Measurements from ENCODE around the gene PKLR.
"Not testable (repeated sequence)": the region's sequence is repeated elsewhere in the genome, so short reads cannot be mapped to it uniquely, and the experiment has no call there.

Gene PKLR

DNA sequence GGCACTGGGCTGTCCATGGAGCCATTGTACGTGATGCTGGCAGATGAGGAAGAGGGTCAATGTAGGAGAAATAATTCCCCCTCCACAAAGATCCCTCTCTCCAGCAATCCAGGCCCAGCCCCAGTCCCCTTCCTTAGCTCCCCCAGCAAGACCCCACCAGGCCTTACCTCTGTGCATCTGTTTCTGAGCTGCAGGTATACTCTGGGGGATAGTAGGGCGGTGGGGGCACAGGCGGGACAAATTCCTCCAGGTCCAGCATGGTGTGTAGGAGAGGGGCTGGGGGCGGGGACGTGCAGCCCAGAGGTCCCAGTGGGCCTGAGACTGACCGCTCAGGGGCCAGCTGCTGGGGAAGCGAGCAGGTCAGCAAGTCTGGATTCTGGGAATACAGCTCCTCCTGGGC lies 49.7 kb downstream of the PKLR start:
- Histone ChIP-seq H3K27me3 (replicated peaks; ENCODE audit: control insufficient read depth, insufficient read depth, low read length, poor library complexity, severe bottlenecking) (no peaks in the 10 kb centered on the region), H3K4me3 (ENCODE audit: insufficient read depth, low read depth, low read length, poor library complexity, severe bottlenecking) (no peak overlapping the region), H3K36me3 (ENCODE audit: control insufficient read depth, insufficient read depth, low read length) (peaks cover 5% of the 10 kb centered on the region), H3K9me3 (ENCODE audit: control insufficient read depth, low read length) (no peaks in the 10 kb centered on the region), H3K27ac (ENCODE audit: insufficient read depth, low read length, poor library complexity, severe bottlenecking) (no peak overlapping the region), H3K4me1 (ENCODE audit: control insufficient read depth, insufficient read depth, low read length, poor library complexity, severe bottlenecking) (peaks cover 20% of the 10 kb centered on the region)
- no peak for DNase-seq

- peak overlapping the region; percentile 52 for H3K4me3 ChIP-seq (ENCODE audit: insufficient read depth, low read depth, low read length, poor library complexity, severe bottlenecking)
Measured at GRCh38 chr1:155250633-155251449, 50.4 kb downstream of the PKLR start.

DNA sequence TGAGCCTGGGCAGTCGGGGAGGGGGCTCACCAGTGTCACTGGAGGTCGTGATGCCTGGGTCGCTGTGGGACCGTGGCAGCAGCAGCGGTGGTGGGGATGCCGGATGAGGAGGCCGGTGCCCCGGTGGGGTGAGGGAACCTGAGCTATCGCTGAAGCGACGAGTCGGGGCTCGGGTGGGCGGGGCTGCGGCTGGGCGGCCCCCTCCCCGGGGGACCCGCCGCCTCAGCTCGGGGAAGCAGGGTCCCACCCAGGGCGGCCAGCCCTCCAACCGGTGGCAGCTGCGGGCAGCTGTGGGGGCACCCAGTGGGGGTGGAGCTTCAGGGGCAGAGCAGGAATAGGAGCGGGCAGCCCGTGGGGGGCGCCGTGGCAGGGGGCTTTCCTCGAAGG lies 51.0 kb downstream of the PKLR start:
- H3K9me3 ChIP-seq (ENCODE audit: control insufficient read depth, low read length), result no peaks in the 10 kb centered on the region
- no peaks in the 10 kb centered on the region for H3K27me3 ChIP-seq (replicated peaks; ENCODE audit: control insufficient read depth, insufficient read depth, low read length, poor library complexity, severe bottlenecking)
- H3K36me3 ChIP-seq (ENCODE audit: control insufficient read depth, insufficient read depth, low read length), result no peaks in the 10 kb centered on the region
- H3K27ac ChIP-seq (ENCODE audit: insufficient read depth, low read length, poor library complexity, severe bottlenecking), result no peak overlapping the region
- peak in 1 of 3 donors; percentile 7 for DNase-seq
- H3K4me1 ChIP-seq (ENCODE audit: control insufficient read depth, insufficient read depth, low read length, poor library complexity, severe bottlenecking), result peaks cover 13% of the 10 kb centered on the region
- H3K4me3 ChIP-seq (ENCODE audit: insufficient read depth, low read depth, low read length, poor library complexity, severe bottlenecking), result peak overlapping the region; percentile 52

More at GRCh38 chr1:155250633-155251449, 50.4 kb downstream of the PKLR start:
- Histone ChIP-seq H3K4me1 (ENCODE audit: control insufficient read depth, insufficient read depth, low read length, poor library complexity, severe bottlenecking) (peaks cover 18% of the 10 kb centered on the region), H3K27ac (ENCODE audit: insufficient read depth, low read length, poor library complexity, severe bottlenecking) (no peak overlapping the region), H3K27me3 (replicated peaks; ENCODE audit: control insufficient read depth, insufficient read depth, low read length, poor library complexity, severe bottlenecking) (no peaks in the 10 kb centered on the region), H3K36me3 (ENCODE audit: control insufficient read depth, insufficient read depth, low read length) (no peaks in the 10 kb centered on the region), H3K9me3 (ENCODE audit: control insufficient read depth, low read length) (no peaks in the 10 kb centered on the region)
- DNase-seq, result peak; percentile 87 to 94 (median 93)

GRCh38 chr1:155247667-155248553 lies 53.3 kb downstream of the PKLR start:
- Histone ChIP-seq H3K4me1 (ENCODE audit: control insufficient read depth, insufficient read depth, low read length, poor library complexity, severe bottlenecking) (peaks cover 21% of the 10 kb centered on the region), H3K4me3 (ENCODE audit: insufficient read depth, low read depth, low read length, poor library complexity, severe bottlenecking) (no peak overlapping the region)
- no peak for DNase-seq

GRCh38 chr1:155246796-155247195 lies 54.4 kb downstream of the PKLR start:
- not testable (repeated sequence) for H3K4me3 ChIP-seq (ENCODE audit: insufficient read depth, low read depth, low read length, poor library complexity, severe bottlenecking); H3K9me3 ChIP-seq (ENCODE audit: control insufficient read depth, low read length); H3K36me3 ChIP-seq (ENCODE audit: control insufficient read depth, insufficient read depth, low read length); DNase-seq; H3K27me3 ChIP-seq (replicated peaks; ENCODE audit: control insufficient read depth, insufficient read depth, low read length, poor library complexity, severe bottlenecking); H3K27ac ChIP-seq (ENCODE audit: insufficient read depth, low read length, poor library complexity, severe bottlenecking)
- peaks cover 21% of the 10 kb centered on the region for H3K4me1 ChIP-seq (ENCODE audit: control insufficient read depth, insufficient read depth, low read length, poor library complexity, severe bottlenecking)

More at GRCh38 chr1:155247667-155248553, 53.3 kb downstream of the PKLR start:
- Histone ChIP-seq H3K27me3 (replicated peaks; ENCODE audit: control insufficient read depth, insufficient read depth, low read length, poor library complexity, severe bottlenecking) (no peaks in the 10 kb centered on the region), H3K36me3 (ENCODE audit: control insufficient read depth, insufficient read depth, low read length) (no peaks in the 10 kb centered on the region), H3K9me3 (ENCODE audit: control insufficient read depth, low read length) (no peaks in the 10 kb centered on the region), H3K27ac (ENCODE audit: insufficient read depth, low read length, poor library complexity, severe bottlenecking) (no peak overlapping the region)

GRCh38 chr1:155245163-155245524 lies 56.1 kb downstream of the PKLR start:
- Histone ChIP-seq H3K9me3 (ENCODE audit: control insufficient read depth, low read length) (no peaks in the 10 kb centered on the region), H3K36me3 (ENCODE audit: control insufficient read depth, insufficient read depth, low read length) (no peaks in the 10 kb centered on the region), H3K4me1 (ENCODE audit: control insufficient read depth, insufficient read depth, low read length, poor library complexity, severe bottlenecking) (peaks cover 16% of the 10 kb centered on the region), H3K27ac (ENCODE audit: insufficient read depth, low read length, poor library complexity, severe bottlenecking) (peak overlapping the region; percentile 66), H3K27me3 (replicated peaks; ENCODE audit: control insufficient read depth, insufficient read depth, low read length, poor library complexity, severe bottlenecking) (no peaks in the 10 kb centered on the region), H3K4me3 (ENCODE audit: insufficient read depth, low read depth, low read length, poor library complexity, severe bottlenecking) (peak overlapping the region; percentile 63)
- DNase-seq, result no peak

DNA sequence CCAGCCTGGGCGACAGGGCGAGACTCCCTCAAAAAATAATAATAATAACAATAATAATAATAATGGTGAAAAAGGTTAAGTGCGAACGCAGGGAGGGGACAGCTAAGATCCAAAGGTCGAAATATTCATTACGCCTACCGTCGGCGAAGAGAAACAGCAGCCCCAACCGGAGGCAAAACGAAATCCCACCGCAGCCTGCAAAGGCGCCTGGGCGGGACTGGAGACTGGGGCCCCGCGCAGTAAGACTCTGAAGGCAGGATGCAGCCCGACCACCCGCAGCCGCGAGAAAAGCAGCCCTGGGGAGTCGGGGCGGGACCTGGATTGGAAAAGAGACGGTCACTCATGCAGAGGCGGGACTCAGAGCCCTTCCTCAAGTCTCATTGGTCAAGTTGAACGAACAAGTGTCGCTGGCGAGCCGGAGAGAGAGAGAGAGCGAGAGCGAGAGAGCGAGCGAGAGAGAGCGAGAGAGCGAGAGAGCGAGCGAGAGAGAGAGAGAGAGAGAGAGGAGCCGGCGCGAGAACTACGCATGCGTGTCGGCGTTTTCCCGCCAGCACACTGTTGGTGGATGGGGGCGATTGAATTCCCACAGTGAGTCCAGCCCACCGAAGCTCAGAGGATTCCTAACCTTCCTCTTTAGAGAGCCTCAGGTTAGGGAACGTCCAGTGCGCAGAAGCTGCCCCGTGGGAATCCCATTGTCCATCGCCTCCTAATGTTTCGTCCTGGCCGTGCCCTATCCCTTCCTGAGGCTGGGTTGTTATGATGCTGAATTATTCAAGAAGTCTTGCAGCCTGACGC lies 56.7 kb downstream of the PKLR start:
- DNase-seq, result peak; percentile 92 to 96 (median 94)
- H3K27ac ChIP-seq (ENCODE audit: insufficient read depth, low read length, poor library complexity, severe bottlenecking), result peak overlapping the region; percentile 66
- peak overlapping the region; percentile 63 for H3K4me3 ChIP-seq (ENCODE audit: insufficient read depth, low read depth, low read length, poor library complexity, severe bottlenecking)
- H3K27me3 ChIP-seq (replicated peaks; ENCODE audit: control insufficient read depth, insufficient read depth, low read length, poor library complexity, severe bottlenecking), result no peaks in the 10 kb centered on the region
- H3K9me3 ChIP-seq (ENCODE audit: control insufficient read depth, low read length), result no peaks in the 10 kb centered on the region
- H3K36me3 ChIP-seq (ENCODE audit: control insufficient read depth, insufficient read depth, low read length), result peaks cover 2% of the 10 kb centered on the region
- peaks cover 15% of the 10 kb centered on the region for H3K4me1 ChIP-seq (ENCODE audit: control insufficient read depth, insufficient read depth, low read length, poor library complexity, severe bottlenecking)

- H3K4me1 ChIP-seq (ENCODE audit: control insufficient read depth, insufficient read depth, low read length, poor library complexity, severe bottlenecking), result peaks cover 15% of the 10 kb centered on the region
- H3K36me3 ChIP-seq (ENCODE audit: control insufficient read depth, insufficient read depth, low read length), result peaks cover 8% of the 10 kb centered on the region
- H3K27ac ChIP-seq (ENCODE audit: insufficient read depth, low read length, poor library complexity, severe bottlenecking), result no peak overlapping the region
- no peaks in the 10 kb centered on the region for H3K9me3 ChIP-seq (ENCODE audit: control insufficient read depth, low read length)
- H3K27me3 ChIP-seq (replicated peaks; ENCODE audit: control insufficient read depth, insufficient read depth, low read length, poor library complexity, severe bottlenecking), result no peaks in the 10 kb centered on the region
- H3K4me3 ChIP-seq (ENCODE audit: insufficient read depth, low read depth, low read length, poor library complexity, severe bottlenecking), result no peak overlapping the region
- no peak for DNase-seq
Measured at GRCh38 chr1:155242805-155243358, 58.4 kb downstream of the PKLR start.

- Histone ChIP-seq H3K4me1 (ENCODE audit: control insufficient read depth, insufficient read depth, low read length, poor library complexity, severe bottlenecking) (peaks cover 15% of the 10 kb centered on the region), H3K27ac (ENCODE audit: insufficient read depth, low read length, poor library complexity, severe bottlenecking) (peak overlapping the region; percentile 65), H3K4me3 (ENCODE audit: insufficient read depth, low read depth, low read length, poor library complexity, severe bottlenecking) (no peak overlapping the region), H3K36me3 (ENCODE audit: control insufficient read depth, insufficient read depth, low read length) (peaks cover 12% of the 10 kb centered on the region), H3K27me3 (replicated peaks; ENCODE audit: control insufficient read depth, insufficient read depth, low read length, poor library complexity, severe bottlenecking) (no peaks in the 10 kb centered on the region), H3K9me3 (ENCODE audit: control insufficient read depth, low read length) (no peaks in the 10 kb centered on the region)
- no peak for DNase-seq
Measured at GRCh38 chr1:155241841-155242264, 59.4 kb downstream of the PKLR start.

All from effector memory CD4-positive, alpha-beta T cell (primary cell).